Right lobe of liver (tissue), 4 donors: ENCODE data around the gene PPIL1.

Experiments used
- POLR2A ChIP-seq: fragments of 450-650 bp; IDR thresholded peaks from one replicate; pipeline ENCODE4 v1.6.1; 2017; ENCODE audit warnings: antibody characterized with exemption, mild to moderate bottlenecking
- TF ChIP-seq, protein P1 (sequence below), 4 donors: fragments of 200-600 bp in 3 of 4; fragments of 450-650 bp in 1 of 4; IDR thresholded peaks; one replicate each; pipeline versions ENCODE4 v1.5.1 to v1.8.0; 2016 to 2022; ENCODE audit warnings: antibody characterized with exemption in 4 of 4, mild to moderate bottlenecking in 2 of 4
- donor health status: DM: no; HTN: no; CAD: no.
- donor health status: DM: no; HTN: no; CAD: no.
- donor health status: DM: no; HTN: yes; CAD: no.

GRCh38 chr6:36805096-36805797 lies 69.4 kb downstream of the PPIL1 start:
- TF ChIP-seq, protein P1, sequence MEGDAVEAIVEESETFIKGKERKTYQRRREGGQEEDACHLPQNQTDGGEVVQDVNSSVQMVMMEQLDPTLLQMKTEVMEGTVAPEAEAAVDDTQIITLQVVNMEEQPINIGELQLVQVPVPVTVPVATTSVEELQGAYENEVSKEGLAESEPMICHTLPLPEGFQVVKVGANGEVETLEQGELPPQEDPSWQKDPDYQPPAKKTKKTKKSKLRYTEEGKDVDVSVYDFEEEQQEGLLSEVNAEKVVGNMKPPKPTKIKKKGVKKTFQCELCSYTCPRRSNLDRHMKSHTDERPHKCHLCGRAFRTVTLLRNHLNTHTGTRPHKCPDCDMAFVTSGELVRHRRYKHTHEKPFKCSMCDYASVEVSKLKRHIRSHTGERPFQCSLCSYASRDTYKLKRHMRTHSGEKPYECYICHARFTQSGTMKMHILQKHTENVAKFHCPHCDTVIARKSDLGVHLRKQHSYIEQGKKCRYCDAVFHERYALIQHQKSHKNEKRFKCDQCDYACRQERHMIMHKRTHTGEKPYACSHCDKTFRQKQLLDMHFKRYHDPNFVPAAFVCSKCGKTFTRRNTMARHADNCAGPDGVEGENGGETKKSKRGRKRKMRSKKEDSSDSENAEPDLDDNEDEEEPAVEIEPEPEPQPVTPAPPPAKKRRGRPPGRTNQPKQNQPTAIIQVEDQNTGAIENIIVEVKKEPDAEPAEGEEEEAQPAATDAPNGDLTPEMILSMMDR (IDR thresholded peaks at IDR 0.05), result no peak
- TF ChIP-seq POLR2A, result no peak
